HG03457 (cell line): ENCODE data around the gene WDR70.
"Not testable (repeated sequence)": the region's sequence is repeated elsewhere in the genome, so short reads cannot be mapped to it uniquely, and the experiment has no call there.

ENCODE experiments used
- ATAC-seq: cut with Tn5 transposase; IDR thresholded peaks from one replicate; pipeline ENCODE4 v1.9.1; 2021; ENCODE audit warnings: moderate number of reproducible peaks; ENCODE audit not compliant: unreplicated experiment

WDR70 gene

DNA sequence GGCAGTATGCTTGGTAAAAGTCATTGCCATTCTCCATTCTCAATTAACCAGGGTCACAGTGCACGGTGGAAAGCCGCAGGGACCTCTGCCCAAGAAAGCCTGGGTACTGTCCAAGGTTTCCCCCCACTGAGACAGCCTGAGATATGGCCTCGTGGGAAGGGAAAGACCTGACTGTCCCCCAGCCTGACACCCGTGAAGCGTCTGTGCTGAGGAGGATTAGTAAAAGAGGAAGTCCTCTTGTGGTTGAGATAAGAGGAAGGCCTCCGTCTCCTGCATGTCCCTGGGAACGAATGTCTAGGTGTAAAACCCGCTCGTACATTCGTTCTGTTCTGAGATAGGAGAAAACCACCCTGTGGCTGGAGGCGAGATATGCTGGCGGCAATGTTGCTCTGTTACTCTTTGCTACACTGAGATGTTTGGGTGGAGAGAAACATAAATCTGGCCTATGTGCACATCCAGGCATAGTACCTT lies 293.0 kb downstream of the WDR70 start:
- ATAC-seq: not testable (repeated sequence)

DNA sequence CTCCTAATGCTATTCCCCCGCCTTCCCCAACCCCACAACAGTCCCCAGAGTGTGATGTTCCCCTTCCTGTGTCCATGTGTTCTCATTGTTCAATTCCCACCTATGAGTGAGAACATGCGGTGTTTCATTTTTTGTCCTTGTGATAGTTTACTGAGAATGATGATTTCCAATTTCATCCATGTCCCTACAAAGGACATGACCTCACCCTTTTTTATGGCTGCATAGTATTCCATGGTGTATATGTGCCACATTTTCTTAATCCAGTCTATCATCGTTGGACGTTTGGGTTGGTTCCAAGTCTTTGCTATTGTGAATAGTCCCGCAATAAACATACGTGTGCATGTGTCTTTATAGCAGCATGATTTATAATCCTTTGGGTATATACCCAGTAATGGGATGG lies 295.2 kb downstream of the WDR70 start:
- not testable (repeated sequence) for ATAC-seq

DNA sequence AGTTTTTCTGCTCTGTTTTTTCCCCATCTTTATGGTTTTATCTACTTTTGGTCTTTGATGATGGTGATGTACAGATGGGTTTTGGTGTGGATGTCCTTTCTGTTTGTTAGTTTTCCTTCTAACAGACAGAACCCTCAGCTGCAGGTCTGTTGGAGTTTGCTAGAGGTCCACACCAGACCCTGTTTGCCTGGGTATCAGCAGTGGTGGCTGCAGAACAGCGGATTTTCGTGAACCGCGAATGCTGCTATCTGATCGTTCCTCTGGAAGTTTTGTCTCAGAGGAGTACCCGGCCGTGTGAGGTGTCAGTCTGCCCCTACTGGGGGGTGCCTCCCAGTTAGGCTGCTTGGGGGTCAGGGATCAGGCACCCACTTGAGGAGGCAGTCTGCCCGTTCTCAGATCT lies 300.2 kb downstream of the WDR70 start:
- ATAC-seq: not testable (repeated sequence)

DNA sequence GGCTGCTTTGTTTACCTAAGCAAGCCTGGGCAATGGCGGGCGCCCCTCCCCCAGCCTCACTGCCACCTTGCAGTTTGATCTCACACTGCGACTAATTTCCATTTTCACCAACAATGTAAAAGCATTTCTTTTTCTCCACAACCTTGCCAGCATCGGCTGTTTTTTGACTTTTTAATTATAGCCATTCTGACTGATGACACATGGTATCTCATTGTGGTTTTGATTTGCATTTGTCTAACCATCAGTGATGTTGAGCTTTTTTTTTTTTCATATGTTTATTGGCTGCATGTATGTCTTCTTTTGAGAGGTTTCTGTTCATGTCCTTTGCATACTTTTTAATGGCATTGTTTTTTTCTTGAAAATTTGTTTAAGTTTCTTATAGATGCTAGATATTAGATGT lies 300.8 kb downstream of the WDR70 start:
- not testable (repeated sequence) for ATAC-seq

DNA sequence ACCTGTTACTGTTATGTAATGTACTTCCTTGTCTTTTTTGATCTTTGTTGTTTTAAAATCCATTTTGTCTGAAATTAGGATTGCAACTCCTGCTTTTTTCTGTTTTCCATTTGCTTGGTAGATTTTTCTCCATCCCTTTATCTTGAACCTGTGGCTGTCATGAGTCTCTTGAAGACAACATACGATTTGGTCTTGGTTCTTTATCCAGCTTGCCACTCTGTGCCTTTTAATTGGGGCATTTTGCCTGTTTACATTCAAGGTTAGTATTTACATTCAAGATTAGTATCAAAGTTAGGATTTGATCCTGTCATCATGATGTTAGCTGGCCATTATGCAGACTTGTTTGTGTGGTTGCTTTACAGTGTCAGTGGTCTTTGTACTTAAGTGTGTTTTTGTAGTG lies 304.0 kb downstream of the WDR70 start:
- no peak for ATAC-seq

DNA sequence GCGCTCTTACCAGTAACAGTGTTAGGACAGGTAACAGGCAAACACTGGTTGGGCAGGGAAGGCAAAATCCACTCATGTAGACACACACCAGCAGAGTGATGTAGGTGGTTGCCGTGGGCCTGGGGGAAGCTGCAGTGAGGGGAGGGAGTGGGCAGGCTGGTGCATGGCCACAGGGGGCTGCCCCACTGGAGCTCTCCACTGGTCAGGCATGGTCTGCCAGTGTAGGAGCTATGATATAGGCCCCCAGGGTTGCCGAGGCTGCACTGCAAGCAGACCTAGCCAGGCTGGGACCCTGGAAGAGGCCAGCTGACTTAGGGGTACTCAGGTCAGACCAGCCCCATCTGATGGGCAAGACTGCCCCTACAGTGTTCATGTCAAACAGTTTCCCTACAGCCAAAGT lies 306.1 kb downstream of the WDR70 start:
- ATAC-seq: no peak

DNA sequence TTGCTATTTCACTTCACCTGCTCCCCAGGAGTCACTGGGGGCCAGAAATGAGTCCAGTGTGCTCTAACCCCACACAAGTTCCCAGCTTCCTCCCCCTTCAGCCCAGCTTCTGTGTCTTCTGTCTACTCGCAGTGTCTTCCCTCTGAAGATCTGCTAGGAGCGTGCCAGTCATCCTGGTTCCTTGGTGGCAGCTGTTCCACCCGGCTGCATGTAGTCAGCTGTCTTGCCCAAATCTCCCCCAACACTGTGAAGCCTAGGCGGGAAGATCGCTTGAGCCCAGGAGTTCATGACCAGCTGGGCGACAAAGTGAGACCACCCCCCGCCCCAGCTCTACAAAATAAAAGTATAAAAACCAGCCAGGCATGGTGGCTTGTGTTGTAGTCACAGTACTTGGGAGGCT lies 306.7 kb downstream of the WDR70 start:
- no peak for ATAC-seq

DNA sequence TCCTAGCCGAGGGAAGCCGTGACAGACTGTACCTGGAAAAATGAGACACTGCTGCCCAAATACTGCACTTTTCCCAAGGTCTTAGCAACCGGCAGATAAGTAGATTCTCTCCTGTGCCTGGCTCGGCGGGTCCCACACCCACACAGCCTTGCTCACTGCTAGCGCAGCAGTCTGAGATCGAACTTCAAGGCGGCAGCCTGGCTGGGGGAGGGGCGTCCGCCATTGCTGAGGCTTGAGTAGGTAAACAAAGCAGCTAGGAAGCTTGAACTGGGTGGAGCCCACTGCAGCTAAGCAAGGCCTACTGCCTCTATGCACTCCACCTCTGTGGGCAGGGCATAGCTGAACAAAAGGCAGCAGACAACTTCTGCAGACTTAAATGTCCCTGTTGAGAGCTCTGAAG lies 309.8 kb downstream of the WDR70 start:
- ATAC-seq: not testable (repeated sequence)

DNA sequence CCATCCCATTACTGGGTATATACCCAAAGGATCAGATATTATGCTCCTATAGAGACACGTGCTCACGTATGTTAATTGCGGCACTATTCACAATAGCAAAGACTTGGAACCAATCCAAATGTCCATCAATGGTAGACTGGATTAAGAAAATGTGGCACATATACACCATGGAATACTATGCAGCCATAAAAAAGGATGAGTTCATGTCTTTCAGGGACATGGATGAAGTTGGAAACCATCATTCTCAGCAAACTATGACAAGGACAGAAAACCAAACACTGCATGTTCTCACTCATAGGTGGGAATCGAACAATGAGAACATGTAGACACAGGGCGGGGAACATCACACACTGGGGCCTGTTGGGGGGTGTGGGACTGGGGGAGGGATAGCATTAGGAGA lies 315.2 kb downstream of the WDR70 start:
- not testable (repeated sequence) for ATAC-seq

DNA sequence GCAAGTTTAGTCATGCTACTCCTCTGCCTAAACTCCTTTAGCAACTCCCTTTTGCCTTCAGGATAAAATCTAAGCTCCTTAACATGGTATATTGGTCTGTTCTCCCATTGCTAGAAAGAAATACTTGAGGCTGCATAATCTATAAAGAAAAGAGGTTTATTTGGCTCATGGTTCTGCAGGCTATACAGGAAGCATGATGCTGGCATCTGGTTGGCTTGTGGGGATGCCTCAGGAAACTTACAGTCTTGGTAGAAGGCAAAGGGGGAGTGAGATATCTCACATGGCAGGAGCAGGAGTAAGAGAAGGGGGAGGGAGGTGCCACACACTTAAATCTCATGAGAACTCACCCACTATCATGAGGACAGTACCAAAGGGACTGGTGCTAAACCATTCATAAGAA lies 315.7 kb downstream of the WDR70 start:
- ATAC-seq: no peak

DNA sequence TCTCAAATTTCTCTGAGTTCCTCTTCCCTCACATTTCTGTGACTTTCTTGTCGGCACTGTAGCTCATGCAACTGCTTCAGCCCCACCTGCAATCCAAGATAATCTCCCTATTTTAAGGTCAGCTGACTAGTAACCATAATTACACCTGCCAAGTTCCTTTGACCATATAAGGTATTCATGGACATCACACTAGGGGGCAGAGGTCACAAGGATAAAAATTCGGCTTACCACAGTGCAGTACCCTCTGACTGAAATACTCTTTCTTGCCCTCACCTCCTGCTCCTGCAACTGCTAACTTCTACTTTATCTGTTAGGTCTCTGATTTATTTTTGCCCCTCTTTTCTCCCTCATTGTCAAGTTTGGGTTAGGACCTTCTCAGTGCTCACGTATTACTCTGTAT lies 316.5 kb downstream of the WDR70 start:
- ATAC-seq: no peak

DNA sequence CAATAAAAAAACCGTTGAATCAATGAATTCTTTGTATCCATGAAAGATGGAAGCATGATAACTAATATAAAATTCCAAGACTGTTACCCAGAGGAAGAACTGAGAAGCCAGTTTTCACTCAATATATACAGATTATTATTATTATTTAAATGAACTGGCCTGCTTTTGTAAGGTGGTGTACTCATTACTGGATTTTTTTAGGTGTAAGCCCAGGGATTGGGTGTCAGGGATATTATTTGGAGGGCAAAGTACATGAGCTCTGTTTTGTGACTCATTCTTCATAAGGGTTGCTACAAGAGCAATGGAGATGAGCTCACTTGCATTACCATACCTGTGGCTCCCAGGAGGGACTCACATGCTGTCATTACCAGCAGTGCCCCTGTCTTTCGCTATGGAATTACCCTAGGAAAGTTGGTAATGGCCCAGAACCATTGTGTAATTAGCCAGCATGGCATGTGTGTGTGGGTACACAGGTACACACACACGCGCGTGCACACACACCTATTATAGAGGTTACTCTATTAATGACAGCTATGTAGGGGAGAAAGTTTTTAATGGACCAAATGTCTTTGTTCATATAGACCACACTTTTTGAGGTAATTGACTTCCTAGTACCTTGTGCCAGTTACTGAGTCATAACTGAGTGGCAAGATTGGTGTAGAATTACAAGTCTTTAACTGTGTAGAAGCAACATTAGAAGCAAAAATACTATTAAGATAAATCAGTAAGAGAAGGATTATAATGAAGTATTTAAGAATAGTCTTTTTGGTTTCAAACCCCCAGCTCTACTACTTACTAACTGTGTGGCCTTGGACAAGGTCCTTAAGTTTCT lies 317.3 kb downstream of the WDR70 start:
- ATAC-seq: no peak

DNA sequence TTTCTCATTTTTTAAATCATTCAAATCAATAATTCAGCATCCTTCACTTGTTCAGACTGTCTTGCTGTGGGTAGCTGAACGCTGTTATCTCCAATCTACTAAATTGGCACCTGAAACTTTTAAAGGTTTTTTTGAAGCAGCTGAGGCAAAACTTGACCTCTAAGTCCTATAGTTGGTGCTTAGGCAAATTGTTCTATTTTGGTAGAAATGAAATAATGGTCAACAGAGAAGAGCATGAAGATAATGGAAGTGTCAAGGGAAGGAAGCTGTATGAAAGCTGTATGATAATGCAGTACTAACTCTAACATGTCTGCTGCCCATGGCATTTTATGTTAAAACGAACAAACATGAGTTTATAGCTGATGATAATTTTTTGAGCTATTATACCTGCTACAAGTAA lies 322.8 kb downstream of the WDR70 start:
- no peak for ATAC-seq

DNA sequence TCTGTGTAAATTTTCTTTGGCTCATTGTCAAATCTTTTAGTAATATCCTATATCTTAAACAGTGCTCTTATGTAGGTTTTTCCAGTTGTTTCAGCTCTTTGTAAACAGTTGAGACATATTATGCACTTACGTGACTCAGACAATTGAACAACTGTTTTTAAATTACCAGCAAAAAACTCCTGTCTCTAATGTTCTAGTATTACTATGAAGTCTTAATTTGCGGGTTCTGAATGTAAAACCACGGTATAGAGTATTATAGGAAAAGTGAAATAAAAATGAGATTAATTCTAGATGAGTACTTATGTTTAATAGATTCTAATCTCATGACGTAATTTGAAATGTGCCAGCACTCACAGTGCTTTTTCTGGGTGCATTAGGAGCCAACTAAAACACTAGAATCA lies 324.7 kb downstream of the WDR70 start:
- ATAC-seq: no peak

DNA sequence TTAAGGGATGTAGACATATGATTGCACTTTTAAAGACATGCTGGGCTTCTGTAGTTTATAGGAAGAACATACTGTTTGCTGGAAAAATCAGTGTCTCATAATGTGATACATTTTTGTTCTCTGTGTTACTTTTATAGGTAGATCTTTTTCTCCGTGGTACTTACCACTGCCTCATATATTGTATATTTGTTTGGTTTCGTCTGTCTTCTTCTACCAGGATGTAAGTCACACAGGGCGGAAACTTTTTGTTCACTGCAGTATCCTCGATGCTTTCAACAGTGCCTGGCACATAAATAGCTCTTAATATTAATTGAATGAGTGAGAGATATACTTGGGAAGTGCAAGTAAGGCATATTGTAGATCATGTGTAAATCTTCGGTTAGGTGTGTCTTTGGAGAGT lies 325.3 kb downstream of the WDR70 start:
- no peak for ATAC-seq

DNA sequence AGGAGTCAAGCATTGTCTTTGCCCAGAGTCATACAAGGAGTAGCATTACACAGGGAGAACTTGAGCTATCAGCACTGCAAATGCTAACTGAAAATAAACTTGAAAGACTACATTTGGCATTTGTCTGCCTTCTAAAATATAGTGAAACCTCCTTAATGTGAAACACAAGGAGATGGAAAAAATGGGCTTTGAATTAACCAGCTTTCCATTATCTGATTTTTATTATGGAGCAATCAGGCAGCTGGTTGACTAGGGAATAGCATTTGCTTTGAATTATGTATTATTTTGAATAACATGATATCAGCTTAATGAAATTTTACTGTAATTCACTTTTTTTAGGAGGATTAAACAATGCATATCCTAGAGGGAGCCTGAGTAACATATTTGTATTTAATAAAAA lies 329.9 kb downstream of the WDR70 start:
- no peak for ATAC-seq

DNA sequence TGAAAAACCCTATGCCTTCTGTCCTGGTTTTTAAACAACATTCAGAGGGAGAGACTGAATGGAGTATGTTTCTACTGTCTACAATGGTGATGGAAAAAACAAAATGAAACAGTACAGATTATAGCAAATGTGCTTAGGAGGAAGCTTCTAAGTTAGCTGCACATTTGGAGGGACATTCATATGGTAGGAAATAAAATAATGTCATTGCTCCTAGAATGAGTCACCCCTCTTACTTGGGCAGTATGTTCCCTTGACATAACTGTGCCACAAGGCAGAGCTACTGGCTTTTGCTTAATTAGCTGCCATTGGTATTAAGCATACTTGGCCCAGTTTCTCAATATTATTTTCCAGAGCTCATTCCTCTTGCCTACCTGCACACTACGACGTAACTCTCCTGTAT lies 331.8 kb downstream of the WDR70 start:
- no peak for ATAC-seq

DNA sequence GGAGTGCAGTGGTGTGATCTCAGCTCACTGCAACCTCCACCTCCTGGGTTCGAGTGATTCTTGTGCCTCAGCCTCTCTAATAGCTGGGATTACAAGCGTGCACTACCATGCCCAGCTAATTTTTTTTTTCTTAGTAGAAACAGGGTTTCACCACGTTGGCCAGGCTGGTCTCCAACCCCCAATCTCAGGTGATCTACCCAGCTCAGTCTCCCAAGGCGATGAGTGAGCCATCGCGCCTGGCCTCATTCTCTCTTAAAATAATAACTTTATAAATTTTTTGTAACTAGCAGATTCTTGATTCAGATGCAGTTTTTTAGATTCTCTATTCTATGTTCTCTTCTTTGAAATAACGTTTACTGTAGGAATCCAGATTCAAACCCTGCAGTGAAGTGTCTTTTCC lies 333.6 kb downstream of the WDR70 start:
- ATAC-seq: no peak

DNA sequence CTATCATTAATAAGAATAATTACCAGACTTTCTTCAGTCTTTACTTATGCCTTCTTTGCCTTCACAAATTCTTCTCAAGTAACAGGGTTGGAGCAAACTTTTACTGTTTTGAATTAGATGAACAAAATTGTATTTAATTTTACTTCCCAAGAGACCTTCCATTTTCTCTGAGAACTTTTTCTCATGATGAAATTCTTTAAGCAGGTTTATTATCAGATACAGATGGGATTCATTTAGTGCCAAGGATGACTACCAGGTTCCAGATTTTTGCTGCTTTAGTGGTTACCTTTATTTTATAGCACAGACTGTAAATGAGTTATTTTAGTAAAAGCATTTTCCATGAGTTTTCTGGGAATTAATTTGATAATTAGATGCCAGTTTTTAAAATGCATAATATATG lies 335.6 kb downstream of the WDR70 start:
- ATAC-seq: no peak

DNA sequence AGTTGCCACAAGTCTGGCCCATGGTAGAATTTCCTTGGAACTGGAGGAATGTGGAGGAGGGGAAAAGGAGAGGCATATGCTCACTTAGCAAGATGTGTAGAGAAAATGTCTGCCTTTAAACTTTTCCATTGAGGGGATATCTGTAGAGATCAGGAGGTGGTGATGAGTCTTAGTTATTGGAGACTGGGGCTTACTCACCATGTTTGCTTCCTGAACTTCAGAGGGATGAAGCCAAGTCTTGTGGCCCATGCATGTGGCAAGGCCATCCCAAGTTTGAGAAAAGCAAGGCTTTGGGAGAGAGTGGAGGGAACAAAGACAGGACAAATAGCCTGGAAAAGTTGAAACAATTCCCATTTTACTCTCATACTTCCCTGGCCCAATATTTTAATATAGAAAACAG lies 336.2 kb downstream of the WDR70 start:
- ATAC-seq: no peak

DNA sequence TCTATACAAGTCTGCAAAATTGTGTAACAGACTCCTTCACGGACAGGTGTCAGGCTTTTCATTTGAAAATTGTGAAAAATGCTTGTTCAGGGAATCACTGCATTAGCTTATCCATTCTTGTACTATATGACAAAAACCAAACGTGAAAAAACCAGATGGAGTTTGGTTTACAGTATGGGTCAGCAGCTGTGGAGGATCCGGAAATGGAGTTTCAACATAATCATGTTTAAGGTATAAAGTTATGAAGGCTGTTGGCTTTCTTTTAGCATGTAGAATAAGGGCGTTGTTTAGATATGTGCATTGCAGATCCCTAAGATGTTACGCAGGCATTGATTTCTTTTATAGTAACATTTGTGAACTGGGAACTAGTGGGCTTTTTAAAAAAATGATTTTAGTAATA lies 336.9 kb downstream of the WDR70 start:
- no peak for ATAC-seq

DNA sequence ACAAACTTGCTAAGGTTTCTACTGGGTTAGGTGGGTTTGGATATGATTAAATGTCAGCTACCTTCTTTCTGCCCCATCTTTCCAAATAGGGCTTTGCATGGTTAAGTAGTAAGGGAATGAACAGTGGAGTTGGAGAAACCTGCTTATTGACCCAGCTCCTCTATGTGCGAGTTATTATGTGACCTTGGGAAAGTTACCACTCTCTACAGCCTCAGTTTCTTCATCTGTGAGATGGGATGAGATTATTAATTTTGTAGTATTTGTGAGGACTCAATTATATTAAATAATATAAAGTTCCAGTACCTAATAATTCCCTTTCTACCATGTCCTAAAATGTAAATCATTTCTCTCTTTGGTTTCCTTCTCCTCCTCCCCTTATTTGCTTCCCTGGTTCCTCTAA lies 337.3 kb downstream of the WDR70 start:
- ATAC-seq: no peak

DNA sequence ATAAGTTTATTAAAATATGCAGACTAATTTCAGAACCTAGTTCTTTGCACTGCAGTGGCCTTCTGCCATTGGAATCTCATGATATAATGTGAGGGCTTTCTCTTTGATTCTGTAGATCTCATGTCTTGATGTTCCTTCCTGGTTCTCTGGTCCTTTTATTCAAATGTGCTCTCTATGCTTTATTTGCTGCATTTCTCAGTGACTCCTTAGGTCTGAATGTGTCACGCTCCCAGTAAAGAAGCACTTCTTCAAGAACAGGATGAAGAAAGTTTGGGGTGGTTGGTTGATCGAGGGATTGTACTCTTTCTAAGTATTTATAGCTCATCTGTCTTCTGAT lies 338.1 kb downstream of the WDR70 start:
- ATAC-seq: no peak
